HepG2 (cell line): ENCODE data around the gene TBC1D4. TPM values are rescaled to one million over a fixed set of nuclear protein-coding genes. Genes with fewer than 3 reads are reported as not detected.
A peak's percentile ranks its signal among the peaks of the same experiment; 100 is the strongest.

Source experiments
- BCL6 ChIP-seq: IDR thresholded peaks from 2 replicates; pipeline ENCODE4 v1.6.1; 2016; ENCODE audit warnings: missing genetic modification reagents, missing compliant biosample characterization
- CREM ChIP-seq, 2 experiments: sonication (generic) in 1 of 2; formaldehyde crosslinking in 1 of 2; IDR thresholded peaks; 2 replicates each; pipeline versions ENCODE4 v1.4.0 to v1.6.1; 2016 to 2020; ENCODE audit warnings: antibody characterized with exemption in 1 of 2, mild to moderate bottlenecking in 1 of 2, missing genetic modification reagents in 1 of 2
- GATAD2A ChIP-seq: IDR thresholded peaks from 2 replicates; pipeline ENCODE4 v1.6.1; 2016
- HMG20B ChIP-seq: conservative IDR thresholded peaks from 2 replicates; pipeline ENCODE4 v1.6.1; 2016; ENCODE audit warnings: missing genetic modification reagents, missing compliant biosample characterization
- ISL2 ChIP-seq: sonication (generic); formaldehyde crosslinking; IDR thresholded peaks from 2 replicates; pipeline ENCODE4 v1.5.0; 2020; ENCODE audit warnings: missing genetic modification reagents
- NCOR1 ChIP-seq: fragments of 200-600 bp; sonication (generic); IDR thresholded peaks from 2 replicates; pipeline ENCODE4 v1.7.0; 2017; ENCODE audit warnings: antibody characterized with exemption, low read length, borderline replicate concordance
- RNF219 ChIP-seq: sonication (generic); formaldehyde crosslinking; IDR thresholded peaks from 2 replicates; pipeline ENCODE4 v1.5.0; 2020; ENCODE audit warnings: mild to moderate bottlenecking, missing genetic modification reagents
- TFAP4 ChIP-seq: sonication (generic); IDR thresholded peaks from 2 replicates; pipeline ENCODE4 v1.6.1; 2016; ENCODE audit warnings: low read depth, borderline replicate concordance
- ZBTB38 ChIP-seq: sonication (generic); formaldehyde crosslinking; IDR thresholded peaks from 2 replicates; pipeline ENCODE4 v1.5.1; 2020; ENCODE audit warnings: mild to moderate bottlenecking, missing genetic modification reagents
- ZBTB40 ChIP-seq, 2 experiments: fragments of 450-650 bp in 1 of 2; sonication (generic) in 1 of 2; formaldehyde crosslinking in 1 of 2; IDR thresholded peaks; 2 replicates each; pipeline versions ENCODE4 v1.6.1 to v1.8.0; 2016 to 2022; ENCODE audit warnings: antibody characterized with exemption in 1 of 2, mild to moderate bottlenecking in 1 of 2, missing genetic modification reagents in 1 of 2
- ZEB1 ChIP-seq: IDR thresholded peaks from 2 replicates; pipeline ENCODE4 v1.6.1; 2012; ENCODE audit warnings: mild to moderate bottlenecking, low read depth, inconsistent platforms; ENCODE audit not compliant: insufficient replicate concordance
- ZMYM3 ChIP-seq: sonication (generic); formaldehyde crosslinking; IDR thresholded peaks from 2 replicates; pipeline ENCODE4 v1.5.1; 2020; ENCODE audit warnings: mild to moderate bottlenecking, missing genetic modification reagents
- ZNF143 ChIP-seq: sonication (generic); formaldehyde crosslinking; IDR thresholded peaks from 2 replicates; pipeline ENCODE4 v1.4.0; 2020; ENCODE audit warnings: missing genetic modification reagents
- ZNF263 ChIP-seq: sonication (generic); formaldehyde crosslinking; IDR thresholded peaks from 2 replicates; pipeline ENCODE4 v1.4.0; 2020; ENCODE audit warnings: missing genetic modification reagents
- ZNF331 ChIP-seq: sonication (generic); formaldehyde crosslinking; IDR thresholded peaks from 2 replicates; pipeline ENCODE4 v1.4.0; 2020; ENCODE audit warnings: missing genetic modification reagents
- polyA plus RNA-seq, 8 experiments: library from polyadenylated mRNA; depleted of rRNA in 3 of 8; stranded (reverse) in 7 of 8; unstranded in 1 of 8; fragments of >200 nt; fragmentation: Illumina TruSeq in 4 of 8; extraction: Trizol in 4 of 8; gene quantifications; 2 replicates each; pipeline versions ENCODE4 v1.2.1 to v1.2.3, GENCODE V29; 2011 to 2016; ENCODE audit warnings: low read depth in 4 of 8, missing spikeins in 1 of 8, mixed read lengths in 1 of 8; ENCODE audit not compliant: insufficient read depth in 1 of 8
- total RNA-seq, 5 experiments: library from RNA; depleted of rRNA; stranded (reverse); fragments of >200 nt; fragmentation: Illumina TruSeq; extraction: Trizol; gene quantifications; 2 replicates each; pipeline ENCODE4 v1.2.3, GENCODE V29; 2016; ENCODE audit warnings: low read depth in 1 of 5
- TF ChIP-seq, protein P1 (sequence below): IDR thresholded peaks from 2 replicates; pipeline ENCODE4 v1.6.1; 2016; ENCODE audit warnings: missing compliant biosample characterization, missing genetic modification reagents, borderline replicate concordance

Gene TBC1D4
- total and polyA plus RNA-seq, 2 of the 13 experiments (the other 11 are each of a cell fraction or from before 2014, with no cell fraction given): 35.9 to 64.4 TPM

DNA sequence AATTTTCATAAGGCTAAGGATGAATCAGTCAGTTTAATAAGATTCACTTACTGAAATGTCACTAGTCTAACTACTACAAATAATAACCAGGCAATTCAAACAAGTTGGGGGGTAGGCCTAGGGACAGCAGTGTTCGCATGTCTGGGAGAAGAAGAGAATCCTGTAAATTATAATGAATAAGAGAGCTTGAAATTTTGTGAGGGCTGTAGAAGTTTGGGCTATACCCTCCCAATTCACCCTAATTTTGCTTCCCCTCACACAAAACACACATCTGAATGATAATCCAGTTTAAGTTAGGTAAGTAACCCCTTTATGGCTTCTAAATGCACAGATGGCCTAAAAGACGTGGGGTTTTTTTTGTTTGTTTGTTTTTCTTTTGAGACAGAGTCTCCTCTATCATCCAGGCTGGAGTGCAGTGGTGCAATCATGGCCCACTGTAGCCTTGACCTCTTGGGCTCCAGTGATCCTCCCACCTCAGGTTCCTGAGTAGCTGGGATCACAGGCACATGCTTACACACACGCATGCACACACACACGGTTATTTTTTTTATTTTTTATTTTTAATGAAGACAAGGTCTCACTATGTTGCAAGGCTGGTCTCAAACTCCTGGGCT is 69.9 kb downstream of the TBC1D4 start (continued):
- peak; percentile 67; the same call in 1 of the 2 replicates for TF ChIP-seq HMG20B (CRISPR knock-in tag)
- peak; percentile 76 for TF ChIP-seq ZBTB38 (CRISPR knock-in tag)
- TF ChIP-seq TFAP4: no peak
- peak; percentile 69 for TF ChIP-seq CREM (IDR thresholded peaks at IDR 0.05)
- no peak for TF ChIP-seq CREM (CRISPR knock-in tag; IDR thresholded peaks at IDR 0.05)
- TF ChIP-seq ZNF143: no peak
- TF ChIP-seq BCL6 (CRISPR knock-in tag): peak; percentile 87
- peak; percentile 63; the same call in 1 of the 2 replicates for TF ChIP-seq ZMYM3 (CRISPR knock-in tag)
- TF ChIP-seq, protein P1, sequence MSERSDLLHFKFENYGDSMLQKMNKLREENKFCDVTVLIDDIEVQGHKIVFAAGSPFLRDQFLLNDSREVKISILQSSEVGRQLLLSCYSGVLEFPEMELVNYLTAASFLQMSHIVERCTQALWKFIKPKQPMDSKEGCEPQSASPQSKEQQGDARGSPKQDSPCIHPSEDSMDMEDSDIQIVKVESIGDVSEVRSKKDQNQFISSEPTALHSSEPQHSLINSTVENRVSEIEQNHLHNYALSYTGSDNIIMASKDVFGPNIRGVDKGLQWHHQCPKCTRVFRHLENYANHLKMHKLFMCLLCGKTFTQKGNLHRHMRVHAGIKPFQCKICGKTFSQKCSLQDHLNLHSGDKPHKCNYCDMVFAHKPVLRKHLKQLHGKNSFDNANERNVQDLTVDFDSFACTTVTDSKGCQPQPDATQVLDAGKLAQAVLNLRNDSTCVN (CRISPR knock-in tag): peak; percentile 96
- no peak for TF ChIP-seq ZEB1
- peak; percentile 80 for TF ChIP-seq ISL2 (CRISPR knock-in tag)
- TF ChIP-seq ZBTB40 (IDR thresholded peaks at IDR 0.05): no peak
- peak; percentile 38; the same call in 1 of the 2 replicates for TF ChIP-seq ZBTB40 (CRISPR knock-in tag; IDR thresholded peaks at IDR 0.05)
- TF ChIP-seq ZNF263: peak; percentile 68
- peak; percentile 96 for TF ChIP-seq GATAD2A (CRISPR knock-in tag)
- 0 out of 2 replicates have a peak, but pooled peaks have one; percentile 82 for TF ChIP-seq RNF219 (CRISPR knock-in tag)
- TF ChIP-seq NCOR1: peak; percentile 69; the same call in 1 of the 2 replicates
- TF ChIP-seq ZNF331: peak; percentile 58; the same call in 1 of the 2 replicates
